HG02588 (cell line): ENCODE results near the gene CCDC134.
A peak's percentile ranks its signal among the peaks of the same experiment; 100 is the strongest.

Source experiments
- ATAC-seq: cut with Tn5 transposase; IDR thresholded peaks from one replicate; pipeline ENCODE4 v1.9.1; 2021; ENCODE audit warnings: mild to moderate bottlenecking, moderate library complexity; ENCODE audit not compliant: unreplicated experiment

CCDC134 gene

GRCh38 chr22:41782751-41783150 is 17.7 kb upstream of the CCDC134 start:
- no peak for ATAC-seq

GRCh38 chr22:41787331-41787730 is 13.1 kb upstream of the CCDC134 start:
- ATAC-seq = no peak

GRCh38 chr22:41793871-41794270 is 6.6 kb upstream of the CCDC134 start:
- ATAC-seq = no peak

GRCh38 chr22:41798736-41799135 is 1.7 kb upstream of the CCDC134 start:
- no peak for ATAC-seq

- ATAC-seq = peak; percentile 13
These were observed 762 bp upstream of the CCDC134 start for GRCh38 chr22:41799486-41800347.

GRCh38 chr22:41801147-41801819 is 804 bp downstream of the CCDC134 start:
- no peak for ATAC-seq

- no peak for ATAC-seq
These were observed 1.4 kb downstream of the CCDC134 start for GRCh38 chr22:41801886-41802285.

GRCh38 chr22:41805639-41806038 is 5.2 kb downstream of the CCDC134 start:
- no peak for ATAC-seq

- no peak for ATAC-seq
These were observed 7.9 kb downstream of the CCDC134 start for GRCh38 chr22:41808400-41808799.

- no peak for ATAC-seq
These were observed 9.5 kb downstream of the CCDC134 start for GRCh38 chr22:41810022-41810421.

- no peak for ATAC-seq
These were observed 12.5 kb downstream of the CCDC134 start for GRCh38 chr22:41812805-41813545.

- ATAC-seq = no peak
These were observed 13.4 kb downstream of the CCDC134 start for GRCh38 chr22:41813726-41814410.

- ATAC-seq = no peak
These were observed 15.2 kb downstream of the CCDC134 start for GRCh38 chr22:41815716-41816115.

- no peak for ATAC-seq
These were observed 15.8 kb downstream of the CCDC134 start for GRCh38 chr22:41816241-41816640.

- no peak for ATAC-seq
These were observed 16.4 kb downstream of the CCDC134 start for GRCh38 chr22:41816871-41817270.

- ATAC-seq = no peak
These were observed 17.5 kb downstream of the CCDC134 start for GRCh38 chr22:41818011-41818410.

GRCh38 chr22:41818596-41818995 is 18.1 kb downstream of the CCDC134 start:
- ATAC-seq = no peak

- ATAC-seq = no peak
These were observed 18.8 kb downstream of the CCDC134 start for GRCh38 chr22:41819257-41819656.

GRCh38 chr22:41820447-41820846 is 20.0 kb downstream of the CCDC134 start:
- ATAC-seq = no peak

- no peak for ATAC-seq
These were observed 21.2 kb downstream of the CCDC134 start for GRCh38 chr22:41821471-41822316.
